ENCODE results near the gene PDCL3.

GRCh38 chr2:100614455-100615000 lies 51.7 kb downstream of the PDCL3 start:
- TF ChIP-seq CTCF (IDR thresholded peaks at IDR 0.05; ENCODE audit: extremely low read depth in 1 of 2, insufficient read depth in 1 of 2, low read depth in 1 of 2, low read length in 2 of 2) (no peak), POLR2A (IDR thresholded peaks at IDR 0.05; ENCODE audit: low read depth, low read length) (no peak), MAX (IDR thresholded peaks at IDR 0.05; ENCODE audit: insufficient read depth, insufficient read length) (no peak), EZH2 (IDR thresholded peaks at IDR 0.05; ENCODE audit: borderline replicate concordance, low read depth, low read length, severe bottlenecking) (no peak), POLR2AphosphoS5 (IDR thresholded peaks at IDR 0.05; ENCODE audit: insufficient read depth, low read depth, low read length) (no peak), JUN (IDR thresholded peaks at IDR 0.05; ENCODE audit: borderline replicate concordance, insufficient read depth, insufficient read length, low read depth) (no peak), GATA2 (IDR thresholded peaks at IDR 0.05; ENCODE audit: insufficient read depth, insufficient read length, low read depth, low read length) (no peak), MYC (IDR thresholded peaks at IDR 0.05; ENCODE audit: low read depth, low read length) (no peak), FOS (IDR thresholded peaks at IDR 0.05; ENCODE audit: borderline replicate concordance, insufficient read depth, low read length) (no peak)
